HEK293 (cell line): ENCODE measurements around the gene WDR73.

ENCODE experiments used
- ZNF423 ChIP-seq: fragments of 450-650 bp; formaldehyde crosslinking; IDR thresholded peaks from 2 replicates; pipeline ENCODE4 v1.5.1; 2016; ENCODE audit warnings: missing biosample characterization, missing genetic modification characterization
- TF ChIP-seq, protein P1 (sequence below): fragments of 450-650 bp; formaldehyde crosslinking; IDR thresholded peaks from 2 replicates; pipeline ENCODE4 v1.5.1; 2016; ENCODE audit warnings: missing biosample characterization, missing genetic modification characterization
- TF ChIP-seq, protein P2 (sequence below): fragments of 450-650 bp; formaldehyde crosslinking; IDR thresholded peaks from 2 replicates; pipeline ENCODE4 v1.5.1; 2016; ENCODE audit warnings: missing biosample characterization, missing genetic modification characterization
- TF ChIP-seq, protein P3 (sequence below): fragments of 450-650 bp; formaldehyde crosslinking; IDR thresholded peaks from 2 replicates; pipeline ENCODE4 v1.5.1; 2016; ENCODE audit warnings: missing biosample characterization, missing genetic modification characterization
- TF ChIP-seq, protein P4 (sequence below): fragments of 450-650 bp; formaldehyde crosslinking; IDR thresholded peaks from 2 replicates; pipeline ENCODE4 v1.5.1; 2016; ENCODE audit warnings: missing biosample characterization, missing genetic modification characterization
- TF ChIP-seq, protein P5 (sequence below): fragments of 450-650 bp; formaldehyde crosslinking; IDR thresholded peaks from 2 replicates; pipeline ENCODE4 v1.5.1; 2017; ENCODE audit warnings: missing biosample characterization, missing genetic modification characterization

DNA sequence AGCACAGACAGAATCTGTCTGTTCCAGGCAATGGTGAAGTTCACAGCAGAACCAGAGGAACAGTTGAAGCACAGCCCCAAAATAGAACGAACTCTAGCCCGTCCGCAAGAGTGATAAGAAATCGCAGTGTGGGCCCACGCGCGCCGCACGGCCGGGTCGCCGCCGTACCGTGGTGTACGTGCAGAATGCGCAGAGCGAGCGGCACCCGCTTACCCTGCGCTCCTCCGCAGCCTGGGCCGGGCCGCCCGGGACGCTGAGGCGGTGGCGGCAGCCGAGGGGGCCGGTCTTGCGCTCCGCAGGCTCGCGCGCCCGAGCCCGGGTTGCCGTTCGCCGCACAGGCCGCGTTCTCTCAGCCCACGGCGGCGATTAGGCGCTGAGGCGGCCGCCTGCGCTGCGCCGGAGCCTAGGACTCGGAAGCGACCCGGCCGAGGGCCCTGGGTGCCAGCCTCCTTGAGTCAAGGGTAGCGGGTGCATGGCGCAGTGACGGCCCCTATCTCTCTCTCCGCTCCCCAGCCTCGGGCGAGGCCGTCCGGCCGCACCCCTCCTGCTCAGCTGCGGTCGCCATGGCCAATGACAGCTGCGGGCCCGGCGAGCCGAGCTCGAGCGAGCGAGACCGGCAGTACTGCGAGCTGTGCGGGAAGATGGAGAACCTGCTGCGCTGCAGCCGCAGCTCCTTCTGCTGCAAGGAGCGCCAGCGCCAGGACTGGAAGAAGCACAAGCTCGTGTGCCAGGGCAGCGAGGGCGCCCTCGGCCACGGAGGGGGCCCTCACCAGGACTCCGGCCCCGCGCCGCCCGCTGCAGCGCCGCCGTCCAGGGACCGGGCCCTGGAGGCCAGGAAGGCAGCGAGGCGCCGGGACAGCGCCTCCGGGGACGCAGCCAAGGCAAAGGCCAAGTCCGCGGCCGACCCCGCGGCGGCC lies 20.5 kb downstream of the WDR73 start:
- no peak for TF ChIP-seq ZNF423 (tag by site-specific recombination)
- TF ChIP-seq, protein P1, sequence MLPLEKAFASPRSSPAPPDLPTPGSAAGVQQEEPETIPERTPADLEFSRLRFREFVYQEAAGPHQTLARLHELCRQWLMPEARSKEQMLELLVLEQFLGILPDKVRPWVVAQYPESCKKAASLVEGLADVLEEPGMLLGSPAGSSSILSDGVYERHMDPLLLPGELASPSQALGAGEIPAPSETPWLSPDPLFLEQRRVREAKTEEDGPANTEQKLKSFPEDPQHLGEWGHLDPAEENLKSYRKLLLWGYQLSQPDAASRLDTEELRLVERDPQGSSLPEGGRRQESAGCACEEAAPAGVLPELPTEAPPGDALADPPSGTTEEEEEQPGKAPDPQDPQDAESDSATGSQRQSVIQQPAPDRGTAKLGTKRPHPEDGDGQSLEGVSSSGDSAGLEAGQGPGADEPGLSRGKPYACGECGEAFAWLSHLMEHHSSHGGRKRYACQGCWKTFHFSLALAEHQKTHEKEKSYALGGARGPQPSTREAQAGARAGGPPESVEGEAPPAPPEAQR (tag by site-specific recombination) = no peak
- TF ChIP-seq, protein P2, sequence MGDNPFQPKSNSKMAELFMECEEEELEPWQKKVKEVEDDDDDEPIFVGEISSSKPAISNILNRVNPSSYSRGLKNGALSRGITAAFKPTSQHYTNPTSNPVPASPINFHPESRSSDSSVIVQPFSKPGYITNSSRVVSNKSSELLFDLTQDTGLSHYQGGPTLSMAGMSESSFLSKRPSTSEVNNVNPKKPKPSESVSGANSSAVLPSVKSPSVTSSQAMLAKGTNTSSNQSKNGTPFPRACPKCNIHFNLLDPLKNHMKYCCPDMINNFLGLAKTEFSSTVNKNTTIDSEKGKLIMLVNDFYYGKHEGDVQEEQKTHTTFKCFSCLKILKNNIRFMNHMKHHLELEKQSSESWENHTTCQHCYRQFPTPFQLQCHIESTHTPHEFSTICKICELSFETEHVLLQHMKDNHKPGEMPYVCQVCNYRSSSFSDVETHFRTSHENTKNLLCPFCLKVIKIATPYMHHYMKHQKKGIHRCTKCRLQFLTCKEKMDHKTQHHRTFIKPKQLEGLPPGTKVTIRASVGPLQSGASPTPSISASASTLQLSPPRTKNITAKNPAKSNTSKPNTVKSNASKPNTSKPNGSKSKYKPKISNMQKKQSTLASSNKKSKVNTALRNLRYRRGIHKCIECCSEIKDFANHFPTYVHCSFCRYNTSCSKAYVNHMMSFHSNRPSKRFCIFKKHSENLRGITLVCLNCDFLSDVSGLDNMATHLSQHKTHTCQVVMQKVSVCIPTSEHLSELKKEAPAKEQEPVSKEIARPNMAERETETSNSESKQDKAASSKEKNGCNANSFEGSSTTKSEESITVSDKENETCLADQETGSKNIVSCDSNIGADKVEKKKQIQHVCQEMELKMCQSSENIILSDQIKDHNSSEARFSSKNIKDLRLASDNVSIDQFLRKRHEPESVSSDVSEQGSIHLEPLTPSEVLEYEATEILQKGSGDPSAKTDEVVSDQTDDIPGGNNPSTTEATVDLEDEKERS (tag by site-specific recombination) = no peak
- TF ChIP-seq, protein P3, sequence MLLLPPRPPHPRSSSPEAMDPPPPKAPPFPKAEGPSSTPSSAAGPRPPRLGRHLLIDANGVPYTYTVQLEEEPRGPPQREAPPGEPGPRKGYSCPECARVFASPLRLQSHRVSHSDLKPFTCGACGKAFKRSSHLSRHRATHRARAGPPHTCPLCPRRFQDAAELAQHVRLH (tag by site-specific recombination) = no peak
- TF ChIP-seq, protein P4, sequence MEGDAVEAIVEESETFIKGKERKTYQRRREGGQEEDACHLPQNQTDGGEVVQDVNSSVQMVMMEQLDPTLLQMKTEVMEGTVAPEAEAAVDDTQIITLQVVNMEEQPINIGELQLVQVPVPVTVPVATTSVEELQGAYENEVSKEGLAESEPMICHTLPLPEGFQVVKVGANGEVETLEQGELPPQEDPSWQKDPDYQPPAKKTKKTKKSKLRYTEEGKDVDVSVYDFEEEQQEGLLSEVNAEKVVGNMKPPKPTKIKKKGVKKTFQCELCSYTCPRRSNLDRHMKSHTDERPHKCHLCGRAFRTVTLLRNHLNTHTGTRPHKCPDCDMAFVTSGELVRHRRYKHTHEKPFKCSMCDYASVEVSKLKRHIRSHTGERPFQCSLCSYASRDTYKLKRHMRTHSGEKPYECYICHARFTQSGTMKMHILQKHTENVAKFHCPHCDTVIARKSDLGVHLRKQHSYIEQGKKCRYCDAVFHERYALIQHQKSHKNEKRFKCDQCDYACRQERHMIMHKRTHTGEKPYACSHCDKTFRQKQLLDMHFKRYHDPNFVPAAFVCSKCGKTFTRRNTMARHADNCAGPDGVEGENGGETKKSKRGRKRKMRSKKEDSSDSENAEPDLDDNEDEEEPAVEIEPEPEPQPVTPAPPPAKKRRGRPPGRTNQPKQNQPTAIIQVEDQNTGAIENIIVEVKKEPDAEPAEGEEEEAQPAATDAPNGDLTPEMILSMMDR (tag by site-specific recombination) = peak; percentile 36; the same call in 1 of the 2 replicates
- TF ChIP-seq, protein P5, sequence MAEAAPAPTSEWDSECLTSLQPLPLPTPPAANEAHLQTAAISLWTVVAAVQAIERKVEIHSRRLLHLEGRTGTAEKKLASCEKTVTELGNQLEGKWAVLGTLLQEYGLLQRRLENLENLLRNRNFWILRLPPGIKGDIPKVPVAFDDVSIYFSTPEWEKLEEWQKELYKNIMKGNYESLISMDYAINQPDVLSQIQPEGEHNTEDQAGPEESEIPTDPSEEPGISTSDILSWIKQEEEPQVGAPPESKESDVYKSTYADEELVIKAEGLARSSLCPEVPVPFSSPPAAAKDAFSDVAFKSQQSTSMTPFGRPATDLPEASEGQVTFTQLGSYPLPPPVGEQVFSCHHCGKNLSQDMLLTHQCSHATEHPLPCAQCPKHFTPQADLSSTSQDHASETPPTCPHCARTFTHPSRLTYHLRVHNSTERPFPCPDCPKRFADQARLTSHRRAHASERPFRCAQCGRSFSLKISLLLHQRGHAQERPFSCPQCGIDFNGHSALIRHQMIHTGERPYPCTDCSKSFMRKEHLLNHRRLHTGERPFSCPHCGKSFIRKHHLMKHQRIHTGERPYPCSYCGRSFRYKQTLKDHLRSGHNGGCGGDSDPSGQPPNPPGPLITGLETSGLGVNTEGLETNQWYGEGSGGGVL (tag by site-specific recombination) = no peak
